CD4-positive, alpha-beta T cell treated with Interleukin-4 for 4 hours (primary cell): Measurements from ENCODE around the gene ZC3H12C.
A peak's percentile ranks its signal among the peaks of the same experiment; 100 is the strongest.
"Not testable (repeated sequence)": the region's sequence is repeated elsewhere in the genome, so short reads cannot be mapped to it uniquely, and the experiment has no call there.

ENCODE experiments used
- DNase-seq: peaks from one replicate; pipeline ENCODE4 v3.0.0-alpha.2; 2020

ZC3H12C gene

GRCh38 chr11:110092515-110093406 is at the start of gene ZC3H12C:
Gene ZC3H12C (plus strand): TSS chr11:110093392. CDS start chr11:110093412, 20 bp downstream.
- DNase-seq, result peak; percentile 10

GRCh38 chr11:110044226-110044968 is 48.8 kb upstream of the ZC3H12C start:
- DNase-seq, result no peak

DNA sequence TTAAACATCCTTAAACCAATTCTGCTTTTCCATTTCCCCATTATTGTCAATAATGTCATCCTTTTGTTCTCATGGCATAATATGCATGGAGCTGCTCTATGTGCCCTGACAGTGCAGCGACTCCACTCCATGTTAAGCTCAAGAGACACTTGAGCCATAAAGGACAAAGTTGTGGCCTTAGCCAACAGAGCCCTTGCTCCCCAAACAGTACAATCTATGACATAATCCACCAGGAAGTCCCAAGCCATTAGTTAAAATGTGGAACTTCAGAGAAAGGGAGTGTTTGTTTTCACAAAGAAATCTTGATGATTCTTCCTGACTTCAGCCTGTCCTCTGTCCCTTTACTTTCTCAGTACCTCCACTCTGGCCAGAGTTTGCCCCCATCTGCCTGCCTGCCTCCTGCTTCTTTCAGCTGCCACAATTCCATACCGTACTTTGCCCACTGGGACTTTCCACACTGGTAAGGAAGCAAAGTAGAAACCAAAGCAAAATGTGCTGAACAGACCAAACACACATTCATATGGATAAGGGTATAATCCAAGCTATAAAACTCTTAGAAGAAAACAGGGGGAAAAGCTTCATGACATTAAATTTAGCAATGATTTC is 46.3 kb upstream of the ZC3H12C start:
- DNase-seq, result no peak

DNA sequence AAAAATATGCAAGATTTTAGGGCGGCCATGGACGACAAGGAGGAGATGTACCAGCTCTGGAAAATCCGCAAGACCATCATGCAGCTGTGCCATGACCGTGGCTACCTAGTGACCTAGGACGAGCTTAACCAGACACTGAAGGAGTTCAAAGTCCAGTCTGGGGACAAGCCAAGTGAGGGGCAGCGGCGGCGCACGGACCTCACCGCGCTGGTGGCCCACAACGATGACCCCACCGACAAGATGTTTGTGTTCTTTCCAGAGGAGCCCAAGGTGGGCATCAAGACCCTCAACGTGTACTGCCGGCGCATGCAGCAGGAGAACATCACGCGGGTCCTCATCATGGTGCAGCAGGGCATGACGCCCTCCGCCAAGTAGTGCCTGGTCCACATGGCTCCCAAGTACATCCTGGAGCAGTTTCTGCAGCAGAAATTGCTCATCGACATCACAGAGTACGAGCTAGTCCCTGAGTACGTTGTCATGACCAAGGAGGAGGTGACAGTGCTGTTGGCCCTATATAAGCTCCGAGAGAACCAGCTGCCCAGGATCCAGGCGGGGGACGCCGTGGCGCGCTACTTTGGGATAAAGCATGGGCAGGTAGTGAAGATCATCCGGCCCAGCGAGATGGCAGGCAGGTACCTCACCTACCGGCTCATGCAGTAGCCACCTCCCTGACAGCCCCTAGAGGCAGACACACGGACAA is 43.5 kb upstream of the ZC3H12C start:
- DNase-seq, result no peak

GRCh38 chr11:110050201-110050506 is 43.0 kb upstream of the ZC3H12C start:
- no peak for DNase-seq

DNA sequence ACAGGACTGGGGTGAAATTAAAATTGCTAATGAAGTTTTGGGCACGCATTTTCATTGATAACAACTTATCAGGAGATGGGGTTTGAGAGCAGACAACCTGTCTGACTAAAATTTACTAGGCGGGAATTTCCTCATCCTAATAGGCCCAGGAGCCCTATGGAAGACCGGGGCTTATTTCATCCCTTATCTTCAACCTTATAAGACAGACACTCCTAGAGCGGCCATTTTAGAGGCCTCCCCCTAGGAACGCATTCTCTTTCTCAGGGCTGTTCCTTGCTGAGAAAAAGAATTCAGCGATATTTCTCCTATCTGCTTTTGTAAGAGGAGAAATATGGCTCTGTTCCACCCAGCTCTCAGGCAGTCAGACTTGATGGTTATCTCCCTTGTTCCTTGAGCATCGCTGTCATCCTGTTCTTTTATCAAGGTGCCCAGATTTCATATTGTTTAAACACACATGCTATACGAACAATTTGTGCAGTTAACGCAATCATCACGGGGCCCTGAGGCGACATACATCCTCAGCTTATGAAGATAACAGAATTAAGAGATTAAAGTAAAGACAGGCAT is 39.3 kb upstream of the ZC3H12C start:
- no peak for DNase-seq

- DNase-seq, result no peak
Observed at GRCh38 chr11:110056956-110057355, 36.2 kb upstream of the ZC3H12C start.

DNA sequence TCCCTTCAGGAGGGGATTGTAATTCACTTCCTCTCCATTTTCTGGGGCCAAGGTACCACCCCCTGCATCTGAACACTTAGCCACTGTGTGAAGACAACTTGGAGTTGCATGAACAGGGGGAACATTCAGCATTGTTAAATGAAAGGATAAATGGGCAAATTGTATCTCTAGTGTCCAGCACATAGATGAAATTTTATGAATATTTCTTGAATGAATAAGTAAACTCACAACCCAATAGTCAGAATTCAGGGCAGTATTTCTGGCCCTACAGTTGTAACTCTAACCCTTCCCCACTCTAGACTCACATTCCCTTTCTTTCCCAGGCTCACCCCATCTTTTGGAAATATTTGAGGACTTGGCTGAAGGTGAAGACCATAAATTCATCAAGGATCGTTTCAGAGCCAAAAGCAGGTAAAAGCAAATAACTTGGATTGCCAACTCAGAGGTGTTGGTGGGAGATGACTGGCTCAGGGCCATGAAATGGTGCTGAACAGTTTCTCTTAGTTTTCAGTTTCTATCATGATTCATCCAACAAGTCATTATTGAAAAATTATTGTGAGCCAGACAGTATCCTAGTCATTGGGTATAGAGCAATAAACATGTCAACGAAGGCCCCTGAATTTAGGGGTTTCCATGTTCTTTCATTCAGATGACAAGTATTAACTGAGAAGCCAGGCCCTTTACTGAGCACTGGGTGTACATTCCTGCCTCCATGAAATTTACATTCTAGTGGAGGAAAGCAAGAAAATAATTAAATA is 33.3 kb upstream of the ZC3H12C start:
- DNase-seq, result no peak

GRCh38 chr11:110061296-110061695 is 31.9 kb upstream of the ZC3H12C start:
- no peak for DNase-seq

GRCh38 chr11:110062247-110062646 is 30.9 kb upstream of the ZC3H12C start:
- no peak for DNase-seq

- DNase-seq, result no peak
Observed at GRCh38 chr11:110065189-110065588, 28.0 kb upstream of the ZC3H12C start.

DNA sequence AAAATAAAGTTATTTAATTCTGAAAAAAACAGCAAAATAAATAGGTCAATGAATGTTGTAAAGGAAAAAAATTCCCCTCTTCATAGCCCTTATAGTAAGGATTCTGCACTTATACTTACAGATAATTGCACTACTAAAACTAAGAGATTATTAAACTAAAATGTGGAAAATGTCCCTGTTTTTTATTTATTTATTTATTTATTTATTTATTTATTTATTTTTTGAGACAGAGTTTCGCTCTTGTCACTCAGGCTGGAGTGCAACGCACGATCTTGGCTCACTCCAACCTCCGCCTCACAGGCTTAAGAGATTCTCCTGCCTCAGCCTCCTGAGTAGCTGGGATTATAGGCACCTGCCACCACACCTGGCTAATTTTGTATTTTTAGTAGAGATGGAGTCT is 25.2 kb upstream of the ZC3H12C start:
- DNase-seq, result not testable (repeated sequence)

DNA sequence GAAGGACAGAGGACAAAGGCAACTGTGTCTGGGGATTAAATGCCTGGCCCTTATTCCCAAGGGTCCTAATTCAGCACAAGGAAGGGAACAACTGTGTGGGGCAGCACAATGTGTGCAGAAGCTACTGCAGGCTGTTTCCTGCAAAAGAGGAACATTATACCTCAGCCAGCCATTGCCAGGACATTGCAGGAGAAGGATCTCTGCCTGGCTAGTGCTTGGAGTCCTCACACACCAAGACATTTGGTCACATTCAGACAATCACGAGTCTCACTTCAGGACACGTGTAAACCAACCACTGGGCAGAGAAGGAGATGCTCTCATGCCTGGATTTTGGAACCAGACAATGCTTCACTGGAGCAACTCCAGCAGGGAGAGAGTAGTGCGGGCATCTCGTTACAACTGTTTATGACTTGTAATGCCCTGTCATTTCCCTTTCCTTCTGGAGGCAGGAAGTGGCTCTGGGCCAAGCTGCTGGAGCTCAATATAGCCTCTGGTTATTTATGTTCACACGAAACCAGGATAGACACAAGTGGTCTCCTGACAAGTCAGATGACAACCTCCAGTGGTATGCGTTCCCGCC is 23.9 kb upstream of the ZC3H12C start:
- DNase-seq, result no peak

- DNase-seq, result no peak
Observed at GRCh38 chr11:110070176-110070575, 23.0 kb upstream of the ZC3H12C start.

GRCh38 chr11:110071197-110071596 is 22.0 kb upstream of the ZC3H12C start:
- DNase-seq, result no peak

- no peak for DNase-seq
Observed at GRCh38 chr11:110072930-110073329, 20.3 kb upstream of the ZC3H12C start.

DNA sequence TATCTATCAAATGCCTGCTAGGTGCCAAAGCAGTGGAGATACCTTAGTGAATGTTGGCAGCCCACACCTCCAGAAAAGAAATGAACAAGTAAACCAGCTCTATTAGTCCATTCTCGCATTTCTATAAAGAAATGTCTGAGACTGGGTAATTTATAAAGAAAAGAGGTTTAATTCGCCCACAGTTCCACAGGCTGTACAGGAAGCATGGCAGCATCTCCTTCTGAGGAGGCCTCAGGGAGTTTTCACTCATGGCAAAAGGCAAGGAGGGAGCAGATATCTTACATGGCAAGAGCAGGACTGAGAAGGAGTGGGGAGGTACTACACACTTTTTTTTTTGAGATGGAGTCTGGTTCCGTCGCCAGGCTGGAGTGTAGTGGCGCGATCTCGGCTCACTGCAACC is 18.7 kb upstream of the ZC3H12C start:
- DNase-seq, result no peak

- no peak for DNase-seq
Observed at GRCh38 chr11:110075105-110075846, 17.9 kb upstream of the ZC3H12C start.

GRCh38 chr11:110075847-110076208 is 17.4 kb upstream of the ZC3H12C start:
- no peak for DNase-seq

- DNase-seq, result no peak
Observed at GRCh38 chr11:110076371-110076965, 16.7 kb upstream of the ZC3H12C start.

- DNase-seq, result no peak
Observed at GRCh38 chr11:110077346-110077745, 15.8 kb upstream of the ZC3H12C start.
